ENCODE measurements around the gene IBTK. TPM values are rescaled to one million over a fixed set of nuclear protein-coding genes. Genes with fewer than 3 reads are reported as not detected.

The IBTK gene
- total and polyA plus RNA-seq, 2 experiments from 2014 or later = 17.3 to 60.3 TPM

DNA sequence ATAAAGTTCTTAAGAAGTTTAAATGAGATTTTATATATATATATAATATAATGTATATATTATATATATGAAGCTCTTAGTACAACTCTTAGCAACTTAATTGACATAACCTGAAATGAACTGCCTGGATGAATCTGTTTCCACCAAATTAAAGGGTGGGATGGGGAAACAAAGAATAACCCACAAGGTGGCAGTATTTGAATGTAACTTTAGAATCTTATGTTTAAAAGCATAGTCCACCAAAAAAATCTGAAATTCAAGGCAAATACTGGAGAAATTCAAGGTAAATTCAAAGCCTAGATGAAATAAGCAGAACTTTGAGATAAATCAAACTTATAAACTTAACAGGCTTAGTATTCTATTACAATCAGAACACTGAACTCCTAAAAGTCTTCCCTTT, 4.4 kb upstream of the IBTK start:
- Histone ChIP-seq H3K9me3 (ENCODE audit: low read depth) (no peaks in the 10 kb centered on the region), H3K4me3 (no peak overlapping the region), H3K27me3 (no peaks in the 10 kb centered on the region), H3K9me2 (replicated peaks; ENCODE audit: insufficient read depth) (no peaks in the 10 kb centered on the region), H4K20me1 (ENCODE audit: insufficient read depth, poor library complexity, severe bottlenecking) (no peaks in the 10 kb centered on the region), H3K79me2 (peaks cover 2% of the 10 kb centered on the region), H3K4me2 (no peak overlapping the region), H3K4me1 (ENCODE audit: insufficient read depth) (peaks cover 3% of the 10 kb centered on the region), H3K27ac (no peak overlapping the region), H3K36me3 (replicated peaks; ENCODE audit: insufficient read depth, low read depth) (no peaks in the 10 kb centered on the region), H2AFZ (no peak overlapping the region)
- TF ChIP-seq EZH2phosphoT487 (IDR thresholded peaks at IDR 0.05; ENCODE audit: low read depth, severe bottlenecking, unreplicated experiment) = no peak
- peak; percentile 70 for TF ChIP-seq CTCF (IDR thresholded peaks at IDR 0.05; ENCODE audit: poor library complexity)
- DNase-seq (ENCODE audit: low spot score) = peak; percentile 66

GRCh38 chr6:82249381-82250253, 2.1 kb upstream of the IBTK start:
- peaks cover 7% of the 10 kb centered on the region for H4K20me1 ChIP-seq (ENCODE audit: insufficient read depth, poor library complexity, severe bottlenecking)
- no peak for TF ChIP-seq EZH2 (IDR thresholded peaks at IDR 0.05; ENCODE audit: borderline replicate concordance)
- no peak for TF ChIP-seq EZH2phosphoT487 (IDR thresholded peaks at IDR 0.05; ENCODE audit: low read depth, severe bottlenecking, unreplicated experiment)
- no peak for TF ChIP-seq CTCF (IDR thresholded peaks at IDR 0.05; ENCODE audit: poor library complexity)
- no peaks in the 10 kb centered on the region for H3K27me3 ChIP-seq
- H3K36me3 ChIP-seq (replicated peaks; ENCODE audit: insufficient read depth, low read depth) = no peaks in the 10 kb centered on the region
- H3K27ac ChIP-seq = peak overlapping the region; percentile 99
- no peak overlapping the region for H2AFZ ChIP-seq
- DNase-seq (ENCODE audit: low spot score) = no peak
- WGBS (ENCODE audit: low lambda C conversion rate, missing lambda C conversion rate) = 82% methylated on average over 12 of the region's 12 CpGs
- H3K4me2 ChIP-seq = no peak overlapping the region
- H3K4me1 ChIP-seq (ENCODE audit: insufficient read depth) = peaks cover 11% of the 10 kb centered on the region
- H3K79me2 ChIP-seq = peaks cover 25% of the 10 kb centered on the region
- H3K9me2 ChIP-seq (replicated peaks; ENCODE audit: insufficient read depth) = no peaks in the 10 kb centered on the region
- H3K4me3 ChIP-seq = no peak overlapping the region
- no peaks in the 10 kb centered on the region for H3K9me3 ChIP-seq (ENCODE audit: low read depth)

- peak overlapping the region; percentile 70 for H2AFZ ChIP-seq
- peak overlapping the region; percentile 99 for H3K27ac ChIP-seq
- no peaks in the 10 kb centered on the region for H3K9me3 ChIP-seq (ENCODE audit: low read depth)
- 17% methylated on average over 10 of the region's 10 CpGs for WGBS (ENCODE audit: low lambda C conversion rate, missing lambda C conversion rate)
- H3K4me2 ChIP-seq = peak overlapping the region; percentile 77
- peak overlapping the region; percentile 20 for H3K4me3 ChIP-seq
- peaks cover 8% of the 10 kb centered on the region for H4K20me1 ChIP-seq (ENCODE audit: insufficient read depth, poor library complexity, severe bottlenecking)
- no peaks in the 10 kb centered on the region for H3K27me3 ChIP-seq
- DNase-seq (ENCODE audit: low spot score) = peak; percentile 78
- H3K4me1 ChIP-seq (ENCODE audit: insufficient read depth) = peaks cover 16% of the 10 kb centered on the region
- no peaks in the 10 kb centered on the region for H3K36me3 ChIP-seq (replicated peaks; ENCODE audit: insufficient read depth, low read depth)
- TF ChIP-seq EZH2 (IDR thresholded peaks at IDR 0.05; ENCODE audit: borderline replicate concordance) (no peak), EZH2phosphoT487 (IDR thresholded peaks at IDR 0.05; ENCODE audit: low read depth, severe bottlenecking, unreplicated experiment) (no peak), CTCF (IDR thresholded peaks at IDR 0.05; ENCODE audit: poor library complexity) (no peak)
- H3K9me2 ChIP-seq (replicated peaks; ENCODE audit: insufficient read depth) = no peaks in the 10 kb centered on the region
- peaks cover 38% of the 10 kb centered on the region for H3K79me2 ChIP-seq
These were observed 760 bp upstream of the IBTK start for GRCh38 chr6:82248273-82248735.
